GM08714 (cell line): ENCODE measurements around the gene CBLC.

Experiments used
- H3K4me3 ChIP-seq: fragments of 200-500 bp; sonication (Bioruptor generic); 2 replicates; pipeline ENCODE4 v1.5.1; 2014; ENCODE audit warnings: mild to moderate bottlenecking, low read length, inconsistent platforms
- ZNF274 ChIP-seq: IDR thresholded peaks from 2 replicates; pipeline ENCODE4 v1.6.1; 2012; ENCODE audit warnings: mild to moderate bottlenecking, low read depth, low read length

Gene CBLC

GRCh38 chr19:44741258-44741731, 36.4 kb upstream of the CBLC start:
- no peak for TF ChIP-seq ZNF274

GRCh38 chr19:44741841-44742329, 35.8 kb upstream of the CBLC start:
- no peak for TF ChIP-seq ZNF274
- H3K4me3 ChIP-seq, result no peak overlapping the region

More at GRCh38 chr19:44741258-44741731, 36.4 kb upstream of the CBLC start:
- no peak overlapping the region for H3K4me3 ChIP-seq

- no peak for TF ChIP-seq ZNF274
- H3K4me3 ChIP-seq, result no peak overlapping the region
Measured at GRCh38 chr19:44742330-44743061, 35.2 kb upstream of the CBLC start.

- H3K4me3 ChIP-seq, result no peak overlapping the region
- no peak for TF ChIP-seq ZNF274
Measured at GRCh38 chr19:44744871-44745332, 32.8 kb upstream of the CBLC start.

- no peak overlapping the region for H3K4me3 ChIP-seq
- TF ChIP-seq ZNF274, result no peak
Measured at GRCh38 chr19:44745341-44745831, 32.3 kb upstream of the CBLC start.

- no peak for TF ChIP-seq ZNF274
- no peak overlapping the region for H3K4me3 ChIP-seq
Measured at GRCh38 chr19:44745887-44746600, 31.6 kb upstream of the CBLC start.

- H3K4me3 ChIP-seq, result no peak overlapping the region
- TF ChIP-seq ZNF274, result no peak
Measured at GRCh38 chr19:44746616-44746945, 31.1 kb upstream of the CBLC start.

- no peak for TF ChIP-seq ZNF274
- peak overlapping the region; percentile 76 for H3K4me3 ChIP-seq
Measured at GRCh38 chr19:44746946-44747738, 30.5 kb upstream of the CBLC start.

GRCh38 chr19:44747739-44748425, 29.8 kb upstream of the CBLC start:
- H3K4me3 ChIP-seq, result peak overlapping the region; percentile 76
- TF ChIP-seq ZNF274, result no peak

- peak within 1 kb of the TSS; percentile 89 for H3K4me3 ChIP-seq
- TF ChIP-seq ZNF274, result no peak
Measured at GRCh38 chr19:44748426-44749254, 29.1 kb upstream of the CBLC start, which contains the start of gene BCL3. BCL3 (plus strand) TSS chr19:44748708; CDS start chr19:44748791, 83 bp downstream.

- no peak for TF ChIP-seq ZNF274
- peak overlapping the region; percentile 89 for H3K4me3 ChIP-seq
Measured at GRCh38 chr19:44749292-44749691, 28.4 kb upstream of the CBLC start.

GRCh38 chr19:44749994-44750393, 27.7 kb upstream of the CBLC start:
- H3K4me3 ChIP-seq, result peak overlapping the region; percentile 89; the same call in 1 of the 2 replicates
- TF ChIP-seq ZNF274, result no peak
